ENCODE measurements around the gene MCF2. TPM values are rescaled to one million over a fixed set of nuclear protein-coding genes. Genes with fewer than 3 reads are reported as not detected.

Gene MCF2
- total RNA-seq, 1 donor from 2014 or later: 0.52 TPM

- H3K9me3 ChIP-seq (ENCODE audit: control insufficient read depth in 3 of 3, low read length in 3 of 3): no peaks in the 10 kb centered on the region
- no peaks in the 10 kb centered on the region for H3K36me3 ChIP-seq (ENCODE audit: control insufficient read depth in 3 of 3, insufficient read depth in 3 of 3, low read length in 3 of 3)
These were observed 153.6 kb downstream of the MCF2 start for GRCh38 chrX:139554376-139554775.

GRCh38 chrX:139544591-139544990 is 163.4 kb downstream of the MCF2 start:
- Histone ChIP-seq H3K4me1 (ENCODE audit: control insufficient read depth in 3 of 3, insufficient read depth in 3 of 3, low read length in 3 of 3) (no peaks in the 10 kb centered on the region), H3K4me3 (ENCODE audit: low read length in 3 of 3) (no peak overlapping the region), H3K27ac (ENCODE audit: low read depth, low read length) (no peak overlapping the region), H3K27me3 (ENCODE audit: control insufficient read depth in 3 of 3, insufficient read depth in 3 of 3, low read length in 3 of 3) (no peaks in the 10 kb centered on the region), H3K9me3 (ENCODE audit: control insufficient read depth in 3 of 3, low read length in 3 of 3) (no peaks in the 10 kb centered on the region), H3K36me3 (ENCODE audit: control insufficient read depth in 3 of 3, insufficient read depth in 3 of 3, low read length in 3 of 3) (no peaks in the 10 kb centered on the region), H3K9ac (ENCODE audit: low read depth in 1 of 3, low read length in 3 of 3) (no peak overlapping the region)

More at GRCh38 chrX:139554376-139554775, 153.6 kb downstream of the MCF2 start:
- no peak overlapping the region for H3K27ac ChIP-seq (ENCODE audit: low read depth, low read length)
- no peak overlapping the region for H3K4me3 ChIP-seq (ENCODE audit: low read length in 3 of 3)
- no peak overlapping the region for H3K9ac ChIP-seq (ENCODE audit: low read depth in 1 of 3, low read length in 3 of 3)
- no peaks in the 10 kb centered on the region for H3K4me1 ChIP-seq (ENCODE audit: control insufficient read depth in 3 of 3, insufficient read depth in 3 of 3, low read length in 3 of 3)
- H3K27me3 ChIP-seq (ENCODE audit: control insufficient read depth in 3 of 3, insufficient read depth in 3 of 3, low read length in 3 of 3): no peaks in the 10 kb centered on the region

- Histone ChIP-seq H3K9ac (ENCODE audit: low read depth in 1 of 3, low read length in 3 of 3) (no peak overlapping the region), H3K27ac (ENCODE audit: low read depth, low read length) (no peak overlapping the region), H3K9me3 (ENCODE audit: control insufficient read depth in 3 of 3, low read length in 3 of 3) (no peaks in the 10 kb centered on the region), H3K36me3 (ENCODE audit: control insufficient read depth in 3 of 3, insufficient read depth in 3 of 3, low read length in 3 of 3) (no peaks in the 10 kb centered on the region), H3K27me3 (ENCODE audit: control insufficient read depth in 3 of 3, insufficient read depth in 3 of 3, low read length in 3 of 3) (no peaks in the 10 kb centered on the region), H3K4me1 (ENCODE audit: control insufficient read depth in 3 of 3, insufficient read depth in 3 of 3, low read length in 3 of 3) (no peaks in the 10 kb centered on the region), H3K4me3 (ENCODE audit: low read length in 3 of 3) (no peak overlapping the region)
These were observed 164.0 kb downstream of the MCF2 start for GRCh38 chrX:139543920-139544319.

GRCh38 chrX:139542652-139543051 is 165.3 kb downstream of the MCF2 start:
- H3K36me3 ChIP-seq (ENCODE audit: control insufficient read depth in 3 of 3, insufficient read depth in 3 of 3, low read length in 3 of 3): no peaks in the 10 kb centered on the region
- H3K9ac ChIP-seq (ENCODE audit: low read depth in 1 of 3, low read length in 3 of 3): no peak overlapping the region
- H3K27ac ChIP-seq (ENCODE audit: low read depth, low read length): no peak overlapping the region
- H3K27me3 ChIP-seq (ENCODE audit: control insufficient read depth in 3 of 3, insufficient read depth in 3 of 3, low read length in 3 of 3): peaks cover 0 to 2% (median 0%) of the 10 kb centered on the region in 3 donors
- no peaks in the 10 kb centered on the region for H3K4me1 ChIP-seq (ENCODE audit: control insufficient read depth in 3 of 3, insufficient read depth in 3 of 3, low read length in 3 of 3)
- H3K9me3 ChIP-seq (ENCODE audit: control insufficient read depth in 3 of 3, low read length in 3 of 3): no peaks in the 10 kb centered on the region
- no peak overlapping the region for H3K4me3 ChIP-seq (ENCODE audit: low read length in 3 of 3)

- Histone ChIP-seq H3K9me3 (ENCODE audit: control insufficient read depth in 3 of 3, low read length in 3 of 3) (no peaks in the 10 kb centered on the region), H3K27ac (ENCODE audit: low read depth, low read length) (no peak overlapping the region), H3K9ac (ENCODE audit: low read depth in 1 of 3, low read length in 3 of 3) (no peak overlapping the region), H3K36me3 (ENCODE audit: control insufficient read depth in 3 of 3, insufficient read depth in 3 of 3, low read length in 3 of 3) (no peaks in the 10 kb centered on the region), H3K27me3 (ENCODE audit: control insufficient read depth in 3 of 3, insufficient read depth in 3 of 3, low read length in 3 of 3) (peaks cover 0 to 3% (median 0%) of the 10 kb centered on the region in 3 donors), H3K4me3 (ENCODE audit: low read length in 3 of 3) (no peak overlapping the region), H3K4me1 (ENCODE audit: control insufficient read depth in 3 of 3, insufficient read depth in 3 of 3, low read length in 3 of 3) (no peaks in the 10 kb centered on the region)
These were observed 168.8 kb downstream of the MCF2 start for GRCh38 chrX:139538907-139539790.

GRCh38 chrX:139533444-139533843 is 174.5 kb downstream of the MCF2 start:
- Histone ChIP-seq H3K27me3 (ENCODE audit: control insufficient read depth in 3 of 3, insufficient read depth in 3 of 3, low read length in 3 of 3) (peaks cover 0 to 3% (median 0%) of the 10 kb centered on the region in 3 donors), H3K27ac (ENCODE audit: low read depth, low read length) (no peak overlapping the region), H3K9me3 (ENCODE audit: control insufficient read depth in 3 of 3, low read length in 3 of 3) (no peaks in the 10 kb centered on the region), H3K4me3 (ENCODE audit: low read length in 3 of 3) (no peak overlapping the region), H3K36me3 (ENCODE audit: control insufficient read depth in 3 of 3, insufficient read depth in 3 of 3, low read length in 3 of 3) (no peaks in the 10 kb centered on the region), H3K9ac (ENCODE audit: low read depth in 1 of 3, low read length in 3 of 3) (no peak overlapping the region), H3K4me1 (ENCODE audit: control insufficient read depth in 3 of 3, insufficient read depth in 3 of 3, low read length in 3 of 3) (no peaks in the 10 kb centered on the region)

- H3K4me3 ChIP-seq (ENCODE audit: low read length in 3 of 3): no peak overlapping the region
- H3K27me3 ChIP-seq (ENCODE audit: control insufficient read depth in 3 of 3, insufficient read depth in 3 of 3, low read length in 3 of 3): peaks cover 0 to 3% (median 0%) of the 10 kb centered on the region in 3 donors
- H3K36me3 ChIP-seq (ENCODE audit: control insufficient read depth in 3 of 3, insufficient read depth in 3 of 3, low read length in 3 of 3): no peaks in the 10 kb centered on the region
- H3K4me1 ChIP-seq (ENCODE audit: control insufficient read depth in 3 of 3, insufficient read depth in 3 of 3, low read length in 3 of 3): no peaks in the 10 kb centered on the region
- no peaks in the 10 kb centered on the region for H3K9me3 ChIP-seq (ENCODE audit: control insufficient read depth in 3 of 3, low read length in 3 of 3)
- no peak overlapping the region for H3K9ac ChIP-seq (ENCODE audit: low read depth in 1 of 3, low read length in 3 of 3)
- no peak overlapping the region for H3K27ac ChIP-seq (ENCODE audit: low read depth, low read length)
These were observed 175.1 kb downstream of the MCF2 start for GRCh38 chrX:139532834-139533233.

Small RNA genes lying within 50 kb of the gene (small RNA-seq; reads per million reads assigned to genes)
- gene RF01210: not detected

Other genes with a start within 250 kb of the MCF2 start
- gene F9, start 177.4 kb downstream of the MCF2 start, total RNA-seq: not detected
- 17.7 TPM for gene ATP11C, start 224.9 kb upstream of the MCF2 start, total RNA-seq